GM10266 (cell line): Measurements from ENCODE around the gene H6PD.
"Not testable (repeated sequence)": the region's sequence is repeated elsewhere in the genome, so short reads cannot be mapped to it uniquely, and the experiment has no call there.

ENCODE experiments used
- DNase-seq: peaks from one replicate; pipeline ENCODE4 v3.0.0; 2012; ENCODE audit errors: extremely low spot score
- CTCF ChIP-seq: IDR thresholded peaks from 2 replicates; pipeline ENCODE4 v1.5.1; 2012; ENCODE audit warnings: mild to moderate bottlenecking, low read depth; ENCODE audit not compliant: control insufficient read depth, insufficient read depth; ENCODE audit errors: missing control alignments

The H6PD gene

GRCh38 chr1:9294910-9295636, 60.5 kb downstream of the H6PD start:
- TF ChIP-seq CTCF = peak; percentile 10
- DNase-seq = peak; percentile 73

GRCh38 chr1:9295884-9296283, 61.3 kb downstream of the H6PD start:
- DNase-seq = no peak
- TF ChIP-seq CTCF = no peak

GRCh38 chr1:9296850-9297249, 62.3 kb downstream of the H6PD start:
- no peak for DNase-seq
- no peak for TF ChIP-seq CTCF

- DNase-seq = no peak
- TF ChIP-seq CTCF = no peak
These were observed 63.3 kb downstream of the H6PD start for GRCh38 chr1:9297831-9298230.

GRCh38 chr1:9298282-9298681, 63.7 kb downstream of the H6PD start:
- TF ChIP-seq CTCF = no peak
- no peak for DNase-seq

- not testable (repeated sequence) for DNase-seq
These were observed 65.3 kb downstream of the H6PD start for GRCh38 chr1:9299571-9300541.

GRCh38 chr1:9300573-9300972, 66.0 kb downstream of the H6PD start:
- no peak for DNase-seq
- TF ChIP-seq CTCF = no peak
